Trophoblast cell (in vitro differentiated cells and primary cell): ENCODE measurements around the gene SDC1.

Experiments used
- DNase-seq, 2 donors: peaks; one replicate each; pipeline ENCODE4 v3.0.0-alpha.2; 2016
- H2AFZ ChIP-seq: 2 replicates; pipeline ENCODE4 v1.6.1; 2013; ENCODE audit warnings: low read length, moderate library complexity, mild to moderate bottlenecking; ENCODE audit not compliant: insufficient read depth, poor library complexity
- H2AK5ac ChIP-seq: 2 replicates; pipeline ENCODE4 v1.6.1; 2013; ENCODE audit warnings: mild to moderate bottlenecking, low read length
- H2BK120ac ChIP-seq: 2 replicates; pipeline ENCODE4 v1.6.1; 2013; ENCODE audit warnings: low read length, mild to moderate bottlenecking, moderate library complexity; ENCODE audit not compliant: insufficient read depth, poor library complexity
- H2BK12ac ChIP-seq: 2 replicates; pipeline ENCODE4 v1.6.1; 2013; ENCODE audit warnings: mild to moderate bottlenecking, low read length, moderate library complexity
- H2BK5ac ChIP-seq: 2 replicates; pipeline ENCODE4 v1.6.1; 2013; ENCODE audit warnings: low read length, low read depth, moderate library complexity, mild to moderate bottlenecking; ENCODE audit not compliant: poor library complexity
- H3K14ac ChIP-seq: 2 replicates; pipeline ENCODE4 v1.6.1; 2013; ENCODE audit warnings: mild to moderate bottlenecking, low read length
- H3K18ac ChIP-seq: 2 replicates; pipeline ENCODE4 v1.6.1; 2013; ENCODE audit warnings: mild to moderate bottlenecking, low read length
- H3K23ac ChIP-seq: 2 replicates; pipeline ENCODE4 v1.6.1; 2013; ENCODE audit warnings: low read length
- H3K27ac ChIP-seq: 2 replicates; pipeline ENCODE4 v1.5.1; 2013; ENCODE audit warnings: low read depth, mild to moderate bottlenecking, inconsistent platforms, low read length, moderate library complexity
- H3K27me3 ChIP-seq: 2 replicates; pipeline ENCODE4 v1.6.1; 2013; ENCODE audit warnings: inconsistent platforms, mild to moderate bottlenecking, low read length, moderate library complexity; ENCODE audit not compliant: insufficient read depth
- H3K36me3 ChIP-seq, 2 experiments: 1 replicate in 1 of 2; 2 replicates in 1 of 2; pipeline ENCODE4 v1.6.1; 2013; ENCODE audit warnings: low read length in 2 of 2, mild to moderate bottlenecking in 2 of 2, moderate library complexity in 1 of 2; ENCODE audit not compliant: insufficient read depth in 2 of 2, control insufficient read depth in 1 of 2
- H3K4ac ChIP-seq: 2 replicates; pipeline ENCODE4 v1.6.1; 2013; ENCODE audit warnings: low read depth, mild to moderate bottlenecking, low read length, moderate library complexity
- H3K4me1 ChIP-seq, 2 experiments: 1 replicate in 1 of 2; 2 replicates in 1 of 2; pipeline ENCODE4 v1.6.1; 2013; ENCODE audit warnings: low read length in 2 of 2, mild to moderate bottlenecking in 2 of 2, moderate library complexity in 1 of 2; ENCODE audit not compliant: insufficient read depth in 2 of 2, control insufficient read depth in 1 of 2
- H3K4me2 ChIP-seq: 2 replicates; pipeline ENCODE4 v1.6.1; 2013; ENCODE audit warnings: inconsistent platforms, mild to moderate bottlenecking, low read length, moderate library complexity
- H3K4me3 ChIP-seq: 2 replicates; pipeline ENCODE4 v1.5.1; 2013; ENCODE audit warnings: mild to moderate bottlenecking, low read depth, low read length, inconsistent platforms
- H3K79me1 ChIP-seq: one replicate; pipeline ENCODE4 v1.6.1; 2013; ENCODE audit warnings: low read length
- H3K79me2 ChIP-seq: 2 replicates; pipeline ENCODE4 v1.6.1; 2013; ENCODE audit warnings: low read length, mild to moderate bottlenecking; ENCODE audit not compliant: control insufficient read depth, insufficient read depth, poor library complexity
- H3K9ac ChIP-seq: 2 replicates; pipeline ENCODE4 v1.6.1; 2013; ENCODE audit warnings: mild to moderate bottlenecking, low read length
- H3K9me3 ChIP-seq: 2 replicates; pipeline ENCODE4 v1.6.1; 2013; ENCODE audit warnings: low read depth, mild to moderate bottlenecking, control low read depth, inconsistent platforms, low read length; ENCODE audit not compliant: insufficient read depth
- H4K12ac ChIP-seq: 2 replicates; pipeline ENCODE4 v1.6.1; 2013; ENCODE audit warnings: low read depth, mild to moderate bottlenecking, low read length, moderate library complexity
- H4K8ac ChIP-seq: 2 replicates; pipeline ENCODE4 v1.6.1; 2013; ENCODE audit warnings: low read depth, mild to moderate bottlenecking, low read length, moderate library complexity
- H4K91ac ChIP-seq: one replicate; pipeline ENCODE4 v1.6.1; 2013; ENCODE audit warnings: low read depth, mild to moderate bottlenecking, low read length, moderate library complexity
- WGBS: extraction: QIAGEN DNeasy Blood & Tissue Kit; methylation state at CpG from one replicate; pipeline ENCODE4 v1.1.7; 2013; ENCODE audit warnings: missing lambda C conversion rate; ENCODE audit not compliant: insufficient read length, insufficient coverage; ENCODE audit errors: extremely low coverage; 5-methylcytosine and 5-hydroxymethylcytosine counted together

The SDC1 gene

DNA sequence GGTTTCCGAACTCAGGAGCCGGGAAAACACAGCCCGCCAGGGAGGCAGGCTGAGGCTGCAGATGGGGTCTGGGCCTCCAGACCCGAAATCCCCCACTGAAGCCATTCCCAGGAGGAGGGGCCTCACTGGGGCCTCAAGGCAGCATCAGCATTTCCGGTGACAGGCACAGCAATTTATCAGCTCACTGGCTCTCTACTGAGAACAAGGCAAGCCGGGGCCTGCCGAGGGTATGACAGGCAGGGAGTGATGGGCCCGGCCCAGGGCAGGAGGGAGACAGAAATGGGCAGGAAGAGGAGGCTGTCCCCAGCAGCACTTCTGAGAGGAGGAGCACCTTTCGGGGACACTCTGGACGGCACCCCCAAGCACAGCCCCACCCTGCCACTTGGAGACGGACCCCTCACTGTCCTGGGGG, 12.5 kb downstream of the SDC1 start:
- Histone ChIP-seq H3K14ac (peak overlapping the region; percentile 43), H3K4ac (no peak overlapping the region), H3K23ac (no peak overlapping the region), H3K18ac (peak overlapping the region; percentile 40), H3K4me1 (peaks cover 21% of the 10 kb centered on the region in 2 experiments), H3K9me3 (no peaks in the 10 kb centered on the region), H3K4me2 (no peak overlapping the region), H3K79me2 (no peaks in the 10 kb centered on the region), H2AFZ (peak overlapping the region; percentile 20), H3K36me3 (peaks cover 0 to 8% of the 10 kb centered on the region in 2 experiments), H3K9ac (no peak overlapping the region), H3K27ac (no peak overlapping the region), H4K12ac (no peak overlapping the region), H3K4me3 (no peak overlapping the region), H2AK5ac (peak overlapping the region; percentile 16), H3K79me1 (peaks cover 19% of the 10 kb centered on the region), H3K27me3 (peaks cover 2% of the 10 kb centered on the region), H2BK5ac (no peak overlapping the region), H2BK12ac (peak overlapping the region; percentile 21), H4K8ac (peak overlapping the region; percentile 52), H2BK120ac (peak overlapping the region; percentile 29), H4K91ac (peak overlapping the region; percentile 58)
- no CpG with 5 or more reads among the region's 11 CpGs for WGBS
- DNase-seq: no peak

GRCh38 chr2:20211860-20212458, 13.0 kb downstream of the SDC1 start:
- Histone ChIP-seq H3K79me1 (peaks cover 19% of the 10 kb centered on the region), H3K36me3 (peaks cover 0 to 8% of the 10 kb centered on the region in 2 experiments), H4K8ac (peak overlapping the region; percentile 21), H2BK5ac (no peak overlapping the region), H4K12ac (no peak overlapping the region), H2AK5ac (peak overlapping the region; percentile 51), H3K9ac (no peak overlapping the region), H3K4me2 (no peak overlapping the region), H2BK12ac (peak overlapping the region; percentile 21), H3K14ac (no peak overlapping the region), H3K4ac (no peak overlapping the region), H3K79me2 (no peaks in the 10 kb centered on the region), H2BK120ac (peak overlapping the region; percentile 29), H2AFZ (no peak overlapping the region), H3K18ac (peak overlapping the region; percentile 62), H3K23ac (no peak overlapping the region), H3K27ac (no peak overlapping the region), H3K4me1 (peaks cover 21% of the 10 kb centered on the region in 2 experiments), H4K91ac (peak overlapping the region; percentile 46), H3K27me3 (peaks cover 2% of the 10 kb centered on the region), H3K4me3 (no peak overlapping the region), H3K9me3 (no peaks in the 10 kb centered on the region)
- no CpG with 5 or more reads among the region's 14 CpGs for WGBS
- DNase-seq: no peak

GRCh38 chr2:20211420-20211819, 13.5 kb downstream of the SDC1 start:
- H3K4me2 ChIP-seq: no peak overlapping the region
- WGBS: no CpG with 5 or more reads among the region's 12 CpGs
- peaks cover 2% of the 10 kb centered on the region for H3K27me3 ChIP-seq
- peak overlapping the region; percentile 11 for H4K91ac ChIP-seq
- no peak overlapping the region for H4K12ac ChIP-seq
- H3K4ac ChIP-seq: no peak overlapping the region
- peaks cover 19% of the 10 kb centered on the region for H3K79me1 ChIP-seq
- H3K23ac ChIP-seq: no peak overlapping the region
- no peak overlapping the region for H3K9ac ChIP-seq
- no peak overlapping the region for H2AFZ ChIP-seq
- H3K4me1 ChIP-seq: peaks cover 21% of the 10 kb centered on the region in 2 experiments
- H2BK5ac ChIP-seq: no peak overlapping the region
- peaks cover 1 to 8% of the 10 kb centered on the region in 2 experiments for H3K36me3 ChIP-seq
- H2BK12ac ChIP-seq: peak overlapping the region; percentile 2
- H3K18ac ChIP-seq: no peak overlapping the region
- no peak overlapping the region for H2AK5ac ChIP-seq
- no peak overlapping the region for H3K14ac ChIP-seq
- H3K27ac ChIP-seq: no peak overlapping the region
- no peaks in the 10 kb centered on the region for H3K9me3 ChIP-seq
- no peak overlapping the region for H4K8ac ChIP-seq
- no peak for DNase-seq
- no peaks in the 10 kb centered on the region for H3K79me2 ChIP-seq
- no peak overlapping the region for H3K4me3 ChIP-seq
- H2BK120ac ChIP-seq: no peak overlapping the region

DNA sequence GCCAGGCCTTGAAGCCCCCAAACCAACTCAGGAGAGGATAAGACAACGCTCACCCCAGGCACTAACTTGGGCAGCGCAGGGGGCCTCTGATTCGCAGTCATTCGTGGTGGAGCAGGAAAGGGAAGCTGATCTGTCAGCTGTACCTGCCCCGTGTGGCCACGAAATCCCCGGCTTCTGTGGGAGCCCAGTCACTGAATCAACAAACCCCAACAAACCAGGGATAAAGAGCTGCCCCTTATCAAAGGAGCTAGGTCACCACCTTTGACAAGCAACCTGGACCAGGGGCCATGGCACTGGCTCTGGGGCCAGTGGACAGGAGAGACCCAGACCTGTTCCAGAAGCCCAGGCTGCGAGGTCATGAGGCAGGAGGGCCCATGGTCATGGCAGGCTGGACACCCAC, 14.5 kb downstream of the SDC1 start:
- Histone ChIP-seq H2BK12ac (no peak overlapping the region), H3K4me1 (peaks cover 21% of the 10 kb centered on the region in 2 experiments), H3K4me3 (no peak overlapping the region), H3K4ac (no peak overlapping the region), H3K18ac (no peak overlapping the region), H3K79me2 (no peaks in the 10 kb centered on the region), H3K23ac (no peak overlapping the region), H3K27ac (no peak overlapping the region), H3K27me3 (peaks cover 2% of the 10 kb centered on the region), H3K14ac (no peak overlapping the region), H3K4me2 (no peak overlapping the region), H2AFZ (no peak overlapping the region), H3K79me1 (peaks cover 19% of the 10 kb centered on the region), H2AK5ac (no peak overlapping the region), H3K9ac (no peak overlapping the region), H3K36me3 (peaks cover 1 to 4% of the 10 kb centered on the region in 2 experiments), H2BK5ac (no peak overlapping the region), H3K9me3 (no peaks in the 10 kb centered on the region), H4K91ac (no peak overlapping the region), H2BK120ac (no peak overlapping the region), H4K8ac (no peak overlapping the region), H4K12ac (no peak overlapping the region)
- DNase-seq: no peak
- no CpG with 5 or more reads among the region's 8 CpGs for WGBS
